HG02588 (cell line): ENCODE data around the gene B3GAT2.

Experiments used
- ATAC-seq: cut with Tn5 transposase; IDR thresholded peaks from one replicate; pipeline ENCODE4 v1.9.1; 2021; ENCODE audit warnings: mild to moderate bottlenecking, moderate library complexity; ENCODE audit not compliant: unreplicated experiment

The B3GAT2 gene

GRCh38 chr6:70844301-70844700, 112.6 kb downstream of the B3GAT2 start:
- no peak for ATAC-seq

GRCh38 chr6:70843328-70843918, 113.4 kb downstream of the B3GAT2 start:
- no peak for ATAC-seq

- ATAC-seq, result no peak
Measured at GRCh38 chr6:70842541-70842940, 114.3 kb downstream of the B3GAT2 start.

GRCh38 chr6:70841112-70841511, 115.7 kb downstream of the B3GAT2 start:
- no peak for ATAC-seq

GRCh38 chr6:70839286-70840266, 117.3 kb downstream of the B3GAT2 start:
- ATAC-seq, result no peak

- ATAC-seq, result no peak
Measured at GRCh38 chr6:70838907-70839285, 118.0 kb downstream of the B3GAT2 start.

- ATAC-seq, result no peak
Measured at GRCh38 chr6:70834520-70834919, 122.3 kb downstream of the B3GAT2 start.

- no peak for ATAC-seq
Measured at GRCh38 chr6:70831427-70831826, 125.4 kb downstream of the B3GAT2 start.

GRCh38 chr6:70823651-70824050, 133.2 kb downstream of the B3GAT2 start:
- no peak for ATAC-seq

GRCh38 chr6:70821751-70822150, 135.1 kb downstream of the B3GAT2 start:
- ATAC-seq, result no peak

- no peak for ATAC-seq
Measured at GRCh38 chr6:70820778-70821177, 136.1 kb downstream of the B3GAT2 start.

- no peak for ATAC-seq
Measured at GRCh38 chr6:70819646-70820045, 137.2 kb downstream of the B3GAT2 start.

- no peak for ATAC-seq
Measured at GRCh38 chr6:70813885-70814284, 143.0 kb downstream of the B3GAT2 start.

GRCh38 chr6:70811788-70812187, 145.1 kb downstream of the B3GAT2 start:
- no peak for ATAC-seq
